Measurements from ENCODE around the gene BRINP1.

BRINP1 gene

DNA sequence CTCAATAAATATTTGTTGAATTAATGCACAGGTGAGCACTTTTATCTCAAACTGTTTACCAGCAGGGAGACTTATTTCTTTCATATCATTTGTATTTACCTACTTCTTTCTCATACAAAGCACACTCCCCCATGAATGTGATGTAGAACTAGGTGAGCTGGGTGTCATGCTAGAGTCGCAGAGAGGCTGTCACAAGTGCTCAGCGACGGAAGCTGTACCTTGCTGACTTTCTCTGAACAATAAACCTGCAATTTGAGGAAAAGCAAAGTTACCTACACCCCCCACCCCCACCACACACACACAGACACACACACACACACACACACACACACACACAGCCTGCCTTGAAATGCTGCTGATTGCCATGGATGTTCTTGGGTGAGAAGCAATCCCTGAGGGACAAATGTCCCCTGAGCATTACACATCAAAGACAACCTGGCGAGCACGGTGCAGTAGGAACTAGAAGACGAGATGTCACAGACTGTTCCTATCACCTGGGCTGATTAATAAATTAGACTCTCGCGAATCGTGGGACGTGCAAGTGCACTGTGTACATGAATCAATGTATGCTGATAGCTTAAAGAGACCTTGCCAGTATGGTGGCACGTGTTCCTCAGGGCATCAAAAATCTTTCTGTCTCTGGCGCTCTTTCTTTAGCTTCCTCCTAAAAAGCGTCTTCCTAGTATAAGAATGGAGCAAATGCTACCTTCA lies 66.1 kb downstream of the BRINP1 start:
- Histone ChIP-seq H3K27me3 (ENCODE audit: insufficient read depth, poor library complexity, severe bottlenecking) (no peaks in the 10 kb centered on the region), H3K4me3 (replicated peaks; ENCODE audit: insufficient read depth, low read length) (no peak overlapping the region), H3K27ac (replicated peaks) (no peak overlapping the region)
- DNase-seq (ENCODE audit: low read depth in 1 of 2, low spot score in 1 of 2), result no peak
- no peak for TF ChIP-seq GABPA (IDR thresholded peaks at IDR 0.05; ENCODE audit: low read depth)
- no peak for TF ChIP-seq POLR2AphosphoS5 (IDR thresholded peaks at IDR 0.05; ENCODE audit: low read depth)
- no peak for TF ChIP-seq SPI1 (IDR thresholded peaks at IDR 0.05; ENCODE audit: borderline replicate concordance, low read depth)
- TF ChIP-seq, protein P1, sequence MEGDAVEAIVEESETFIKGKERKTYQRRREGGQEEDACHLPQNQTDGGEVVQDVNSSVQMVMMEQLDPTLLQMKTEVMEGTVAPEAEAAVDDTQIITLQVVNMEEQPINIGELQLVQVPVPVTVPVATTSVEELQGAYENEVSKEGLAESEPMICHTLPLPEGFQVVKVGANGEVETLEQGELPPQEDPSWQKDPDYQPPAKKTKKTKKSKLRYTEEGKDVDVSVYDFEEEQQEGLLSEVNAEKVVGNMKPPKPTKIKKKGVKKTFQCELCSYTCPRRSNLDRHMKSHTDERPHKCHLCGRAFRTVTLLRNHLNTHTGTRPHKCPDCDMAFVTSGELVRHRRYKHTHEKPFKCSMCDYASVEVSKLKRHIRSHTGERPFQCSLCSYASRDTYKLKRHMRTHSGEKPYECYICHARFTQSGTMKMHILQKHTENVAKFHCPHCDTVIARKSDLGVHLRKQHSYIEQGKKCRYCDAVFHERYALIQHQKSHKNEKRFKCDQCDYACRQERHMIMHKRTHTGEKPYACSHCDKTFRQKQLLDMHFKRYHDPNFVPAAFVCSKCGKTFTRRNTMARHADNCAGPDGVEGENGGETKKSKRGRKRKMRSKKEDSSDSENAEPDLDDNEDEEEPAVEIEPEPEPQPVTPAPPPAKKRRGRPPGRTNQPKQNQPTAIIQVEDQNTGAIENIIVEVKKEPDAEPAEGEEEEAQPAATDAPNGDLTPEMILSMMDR (IDR thresholded peaks at IDR 0.05; ENCODE audit: insufficient read depth, low read length), result no peak
- TF ChIP-seq, protein P2, sequence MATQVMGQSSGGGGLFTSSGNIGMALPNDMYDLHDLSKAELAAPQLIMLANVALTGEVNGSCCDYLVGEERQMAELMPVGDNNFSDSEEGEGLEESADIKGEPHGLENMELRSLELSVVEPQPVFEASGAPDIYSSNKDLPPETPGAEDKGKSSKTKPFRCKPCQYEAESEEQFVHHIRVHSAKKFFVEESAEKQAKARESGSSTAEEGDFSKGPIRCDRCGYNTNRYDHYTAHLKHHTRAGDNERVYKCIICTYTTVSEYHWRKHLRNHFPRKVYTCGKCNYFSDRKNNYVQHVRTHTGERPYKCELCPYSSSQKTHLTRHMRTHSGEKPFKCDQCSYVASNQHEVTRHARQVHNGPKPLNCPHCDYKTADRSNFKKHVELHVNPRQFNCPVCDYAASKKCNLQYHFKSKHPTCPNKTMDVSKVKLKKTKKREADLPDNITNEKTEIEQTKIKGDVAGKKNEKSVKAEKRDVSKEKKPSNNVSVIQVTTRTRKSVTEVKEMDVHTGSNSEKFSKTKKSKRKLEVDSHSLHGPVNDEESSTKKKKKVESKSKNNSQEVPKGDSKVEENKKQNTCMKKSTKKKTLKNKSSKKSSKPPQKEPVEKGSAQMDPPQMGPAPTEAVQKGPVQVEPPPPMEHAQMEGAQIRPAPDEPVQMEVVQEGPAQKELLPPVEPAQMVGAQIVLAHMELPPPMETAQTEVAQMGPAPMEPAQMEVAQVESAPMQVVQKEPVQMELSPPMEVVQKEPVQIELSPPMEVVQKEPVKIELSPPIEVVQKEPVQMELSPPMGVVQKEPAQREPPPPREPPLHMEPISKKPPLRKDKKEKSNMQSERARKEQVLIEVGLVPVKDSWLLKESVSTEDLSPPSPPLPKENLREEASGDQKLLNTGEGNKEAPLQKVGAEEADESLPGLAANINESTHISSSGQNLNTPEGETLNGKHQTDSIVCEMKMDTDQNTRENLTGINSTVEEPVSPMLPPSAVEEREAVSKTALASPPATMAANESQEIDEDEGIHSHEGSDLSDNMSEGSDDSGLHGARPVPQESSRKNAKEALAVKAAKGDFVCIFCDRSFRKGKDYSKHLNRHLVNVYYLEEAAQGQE (IDR thresholded peaks at IDR 0.05; ENCODE audit: insufficient replicate concordance, low read depth), result no peak

DNA sequence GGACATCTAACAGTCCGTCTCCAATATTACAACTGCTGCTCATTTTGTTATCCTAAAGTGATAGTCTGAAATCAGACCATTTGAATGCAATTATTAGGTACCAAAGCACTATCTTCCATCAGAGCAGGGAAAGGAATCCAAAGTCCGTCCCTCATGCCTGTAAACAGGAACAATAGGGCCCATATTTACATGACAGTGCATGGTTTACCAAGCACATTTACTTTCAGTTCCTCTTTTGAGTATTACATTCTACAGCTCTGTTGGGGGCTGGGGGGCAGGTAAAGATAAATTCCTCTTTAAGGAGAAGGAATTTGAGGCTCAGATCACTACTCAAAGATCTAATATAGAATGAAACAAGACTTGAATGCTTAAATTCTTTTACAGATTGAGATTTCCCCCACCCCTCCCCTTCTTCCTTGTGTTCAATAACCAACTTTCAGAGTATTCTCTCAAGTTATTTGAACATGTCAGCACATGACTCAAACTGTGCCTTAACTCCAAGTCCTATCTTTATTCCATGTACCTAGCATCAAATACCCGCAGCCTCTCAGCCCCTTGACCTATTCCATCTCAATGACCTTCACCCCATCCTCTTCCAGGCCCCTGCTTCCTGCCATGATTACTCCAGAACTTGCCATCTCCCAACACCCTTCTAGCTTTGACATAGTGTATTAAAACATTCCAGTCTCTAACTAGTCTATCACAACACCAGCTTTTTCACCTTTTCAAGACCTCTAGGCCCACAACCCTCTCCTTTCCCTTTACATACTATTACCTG lies 71.0 kb downstream of the BRINP1 start:
- Histone ChIP-seq H3K4me3 (replicated peaks; ENCODE audit: insufficient read depth, low read length) (no peak overlapping the region), H3K27me3 (ENCODE audit: insufficient read depth, poor library complexity, severe bottlenecking) (no peaks in the 10 kb centered on the region), H3K27ac (replicated peaks) (no peak overlapping the region)
- TF ChIP-seq GABPA (IDR thresholded peaks at IDR 0.05; ENCODE audit: low read depth) (no peak), POLR2AphosphoS5 (IDR thresholded peaks at IDR 0.05; ENCODE audit: low read depth) (no peak), SPI1 (IDR thresholded peaks at IDR 0.05; ENCODE audit: borderline replicate concordance, low read depth) (peak; percentile 56)
- TF ChIP-seq, protein P1 (IDR thresholded peaks at IDR 0.05; ENCODE audit: insufficient read depth, low read length), result no peak
- no peak for DNase-seq (ENCODE audit: low read depth in 1 of 2, low spot score in 1 of 2)

DNA sequence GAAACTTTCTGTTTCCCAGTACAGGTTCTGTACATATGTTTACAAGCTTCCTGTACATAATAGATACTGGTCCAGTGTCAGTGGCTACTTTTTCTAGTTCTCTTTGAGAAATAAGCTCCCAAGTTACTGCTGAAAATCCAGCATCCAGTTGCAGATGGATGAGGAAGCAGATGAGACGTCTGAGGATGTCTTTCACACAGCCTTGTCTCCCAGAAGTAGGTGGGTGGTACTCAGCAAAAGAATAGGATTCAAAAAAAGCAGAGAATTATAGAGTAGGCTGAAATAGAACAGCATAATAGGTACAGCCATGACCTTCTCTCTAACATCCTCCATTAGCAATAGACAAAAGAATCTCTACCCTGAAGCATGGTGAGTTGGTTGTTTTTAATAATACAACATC lies 77.7 kb downstream of the BRINP1 start:
- TF ChIP-seq GABPA (IDR thresholded peaks at IDR 0.05; ENCODE audit: low read depth) (no peak), POLR2AphosphoS5 (IDR thresholded peaks at IDR 0.05; ENCODE audit: low read depth) (no peak), SPI1 (IDR thresholded peaks at IDR 0.05; ENCODE audit: borderline replicate concordance, low read depth) (no peak)
- TF ChIP-seq, protein P2 (IDR thresholded peaks at IDR 0.05; ENCODE audit: insufficient replicate concordance, low read depth), result no peak
- TF ChIP-seq, protein P1 (IDR thresholded peaks at IDR 0.05; ENCODE audit: insufficient read depth, low read length), result no peak
- H3K27me3 ChIP-seq (ENCODE audit: insufficient read depth, poor library complexity, severe bottlenecking), result no peaks in the 10 kb centered on the region
- no peak overlapping the region for H3K27ac ChIP-seq (replicated peaks)
- no peak overlapping the region for H3K4me3 ChIP-seq (replicated peaks; ENCODE audit: insufficient read depth, low read length)
- DNase-seq (ENCODE audit: low read depth in 1 of 2, low spot score in 1 of 2), result no peak

Measured in HL-60 (cell line).